ENCODE results near the gene HTT-AS. TPM values are rescaled to one million over a fixed set of nuclear protein-coding genes. Genes with fewer than 3 reads are reported as not detected.

The HTT-AS gene
- total RNA-seq, 1 donor from 2014 or later = not detected

GRCh38 chr4:3091464-3091863 lies 17.1 kb upstream of the HTT-AS start:
- H3K4me3 ChIP-seq (ENCODE audit: low read depth, low read length) = no peak overlapping the region
- no peak for DNase-seq (ENCODE audit: low read depth)
- no peak for TF ChIP-seq CTCF (conservative IDR thresholded peaks at IDR 0.05; ENCODE audit: low read depth, low read length)

DNA sequence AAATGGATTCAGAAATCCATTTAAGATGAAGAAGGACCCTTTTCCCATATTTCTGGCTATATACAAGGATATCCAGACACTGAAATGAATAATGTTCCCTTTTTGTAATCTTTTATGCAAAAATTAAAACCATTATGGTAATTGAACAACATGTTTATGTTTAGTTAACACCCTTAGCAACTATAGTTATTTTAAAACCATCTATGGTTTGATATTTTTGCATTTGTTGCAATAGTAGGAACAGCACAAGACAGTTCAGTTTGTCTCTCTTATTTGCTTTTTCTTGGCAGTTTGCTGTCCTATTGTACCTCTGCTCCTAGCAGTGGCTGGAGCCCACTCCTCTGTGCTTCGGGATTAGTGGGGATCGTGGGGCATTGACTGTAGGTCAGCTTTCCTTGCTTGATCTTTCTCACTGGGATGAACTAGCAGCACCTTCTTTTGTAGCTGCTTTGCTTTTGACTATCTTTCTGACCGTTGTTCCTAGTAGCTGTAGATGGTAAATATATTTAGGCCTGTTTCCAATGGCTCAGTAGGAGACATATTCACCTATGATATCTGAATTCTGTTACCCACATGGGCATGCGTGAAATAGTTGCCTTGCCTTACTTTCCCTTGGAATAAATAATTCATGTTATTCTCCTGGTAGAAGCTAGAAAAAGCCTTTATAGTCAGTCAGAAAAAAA lies 12.9 kb upstream of the HTT-AS start:
- TF ChIP-seq CTCF (conservative IDR thresholded peaks at IDR 0.05; ENCODE audit: low read depth, low read length) = no peak
- DNase-seq (ENCODE audit: low read depth) = no peak
- H3K4me3 ChIP-seq (ENCODE audit: low read depth, low read length) = no peak overlapping the region

DNA sequence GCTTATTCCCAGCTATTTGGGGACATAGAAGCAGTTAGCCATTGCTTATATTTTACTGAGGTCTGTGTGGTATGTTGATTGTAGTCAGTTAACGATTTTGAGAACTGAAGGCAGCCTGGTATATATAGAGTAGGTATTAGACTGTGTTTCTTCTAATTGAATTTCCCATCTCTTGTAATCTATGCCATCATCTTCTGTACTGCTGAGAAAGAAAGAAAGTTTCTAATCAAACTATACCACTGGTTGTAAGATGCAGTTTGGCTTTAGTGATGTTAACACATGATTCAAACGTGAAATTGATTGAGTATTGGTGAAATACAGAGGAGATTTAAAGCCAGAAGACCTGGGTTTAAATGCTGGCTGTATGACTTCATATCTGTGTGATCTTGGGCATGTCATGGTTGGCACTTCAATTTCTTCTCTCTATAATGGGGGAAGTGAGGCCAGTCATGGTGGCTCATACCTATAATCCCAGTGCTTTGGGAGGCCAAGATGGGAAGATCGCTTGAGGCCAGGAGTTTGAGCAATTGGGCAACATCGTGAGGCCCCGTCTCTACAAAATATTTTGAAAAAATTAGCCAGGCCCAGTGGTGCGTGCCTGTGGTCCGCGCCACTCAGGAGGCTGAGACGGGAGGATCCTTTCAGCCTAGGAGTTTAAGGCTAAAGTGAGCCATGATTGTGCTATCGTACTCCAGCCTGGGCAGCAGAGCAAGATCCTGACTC lies 11.8 kb upstream of the HTT-AS start:
- no peak for TF ChIP-seq CTCF (conservative IDR thresholded peaks at IDR 0.05; ENCODE audit: low read depth, low read length)
- no peak for DNase-seq (ENCODE audit: low read depth)
- no peak overlapping the region for H3K4me3 ChIP-seq (ENCODE audit: low read depth, low read length)

- TF ChIP-seq CTCF (conservative IDR thresholded peaks at IDR 0.05; ENCODE audit: low read depth, low read length) = no peak
- DNase-seq (ENCODE audit: low read depth) = no peak
Observed at GRCh38 chr4:3083732-3084131, 9.4 kb upstream of the HTT-AS start.

DNA sequence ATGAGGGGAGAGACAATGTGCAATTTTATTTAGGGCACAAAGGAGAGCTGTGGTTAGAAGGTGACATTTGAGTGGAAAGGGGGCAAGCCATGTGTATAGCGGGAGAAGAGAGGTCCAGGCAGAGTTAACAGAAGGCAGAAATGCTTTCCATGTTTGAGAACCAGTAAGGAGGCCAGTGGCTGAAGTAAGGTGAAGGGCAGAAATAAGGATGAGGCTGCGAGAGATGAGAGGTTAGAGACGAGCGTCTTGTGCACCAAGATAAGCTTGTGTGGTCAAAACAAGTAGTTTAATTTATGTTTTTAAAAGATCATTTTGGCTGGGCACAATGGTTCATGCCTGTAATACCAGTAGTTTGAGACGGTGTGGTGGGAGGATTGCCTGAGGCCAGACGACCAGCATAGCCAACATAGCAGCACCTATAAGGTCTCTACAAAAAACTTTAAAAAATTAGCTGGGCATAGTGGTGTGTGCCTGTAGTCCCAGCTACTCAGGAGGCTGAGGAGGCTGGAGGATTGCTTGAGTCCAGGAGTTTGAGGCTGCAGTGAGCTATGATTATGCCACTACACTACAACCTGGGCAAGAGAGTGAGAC lies 8.7 kb upstream of the HTT-AS start:
- no peak for TF ChIP-seq CTCF (conservative IDR thresholded peaks at IDR 0.05; ENCODE audit: low read depth, low read length)
- no peak overlapping the region for H3K4me3 ChIP-seq (ENCODE audit: low read depth, low read length)
- no peak for DNase-seq (ENCODE audit: low read depth)

More at GRCh38 chr4:3083732-3084131, 9.4 kb upstream of the HTT-AS start:
- H3K4me3 ChIP-seq (ENCODE audit: low read depth, low read length) = no peak overlapping the region

DNA sequence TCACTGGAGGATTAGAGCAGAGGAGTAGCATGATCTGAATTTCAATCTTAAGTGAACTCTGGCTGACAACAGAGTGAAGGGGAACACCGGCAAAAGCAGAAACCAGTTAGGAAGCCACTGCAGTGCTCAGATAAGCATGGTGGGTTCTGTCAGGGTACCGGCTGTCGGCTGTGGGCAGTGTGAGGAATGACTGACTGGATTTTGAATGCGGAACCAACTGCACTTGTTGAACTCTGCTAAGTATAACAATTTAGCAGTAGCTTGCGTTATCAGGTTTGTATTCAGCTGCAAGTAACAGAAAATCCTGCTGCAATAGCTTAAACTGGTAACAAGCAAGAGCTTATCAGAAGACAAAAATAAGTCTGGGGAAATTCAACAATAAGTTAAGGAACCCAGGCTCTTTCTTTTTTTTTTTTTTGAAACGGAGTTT lies 5.4 kb upstream of the HTT-AS start:
- no peak overlapping the region for H3K4me3 ChIP-seq (ENCODE audit: low read depth, low read length)
- no peak for TF ChIP-seq CTCF (conservative IDR thresholded peaks at IDR 0.05; ENCODE audit: low read depth, low read length)
- DNase-seq (ENCODE audit: low read depth) = no peak

Measured in epithelial cell of proximal tubule (primary cell).